Measurements from ENCODE around the gene OGFR.

The OGFR gene

GRCh38 chr20:62828051-62828450 is 23.4 kb downstream of the OGFR start:
- no peak for DNase-seq

DNA sequence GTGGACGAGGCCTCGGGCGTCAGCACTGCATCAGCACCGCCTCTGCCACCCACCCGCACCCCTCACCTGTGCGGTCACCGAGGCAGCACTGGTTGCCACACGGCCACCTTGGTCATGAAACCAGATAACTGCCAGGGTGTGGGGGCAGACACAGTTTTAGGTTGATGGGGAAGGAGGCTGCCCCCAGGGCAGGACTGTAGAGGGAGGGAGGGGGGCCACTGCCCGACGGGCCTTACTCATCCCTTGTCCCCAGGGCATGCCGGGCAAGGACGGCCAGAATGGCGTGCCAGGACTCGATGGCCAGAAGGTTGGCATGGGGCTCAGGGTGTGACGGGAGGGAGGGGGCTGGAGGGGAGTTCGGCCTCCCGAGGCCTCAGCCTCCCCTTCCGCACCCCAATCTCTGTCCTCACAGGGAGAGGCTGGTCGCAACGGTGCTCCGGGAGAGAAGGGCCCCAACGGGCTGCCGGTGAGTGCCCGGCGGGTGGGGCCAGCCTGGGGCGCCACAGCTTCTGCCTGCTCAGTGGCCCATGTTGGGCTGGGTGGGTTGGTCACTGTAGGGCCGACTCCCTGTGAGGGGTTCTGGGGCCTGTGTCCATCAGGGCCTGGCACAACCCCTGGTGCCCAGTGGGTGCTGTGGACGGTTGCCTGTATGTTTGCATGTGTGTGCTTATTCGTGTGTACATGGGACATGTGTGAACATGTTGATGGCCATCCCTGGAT is 24.0 kb downstream of the OGFR start:
- DNase-seq = no peak

- DNase-seq = no peak
Measured at GRCh38 chr20:62829231-62830230, 24.9 kb downstream of the OGFR start.

DNA sequence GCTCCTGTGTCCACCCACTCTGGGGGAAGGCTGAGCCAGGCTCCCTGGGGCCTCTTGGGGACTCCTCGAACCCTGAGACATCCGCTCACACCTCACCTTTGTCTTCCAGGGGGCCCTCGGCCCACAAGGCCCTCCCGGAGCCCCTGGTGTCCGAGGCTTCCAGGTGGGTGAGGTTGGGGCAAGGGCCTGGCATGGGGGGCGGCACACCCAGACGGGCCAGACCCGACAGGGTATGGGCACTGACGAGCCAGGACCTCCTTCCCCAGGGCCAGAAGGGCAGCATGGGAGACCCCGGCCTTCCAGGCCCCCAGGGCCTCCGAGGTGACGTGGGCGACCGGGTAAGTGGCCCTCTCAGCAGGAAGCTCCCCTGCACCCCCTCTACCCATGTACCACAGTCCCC is 25.6 kb downstream of the OGFR start:
- DNase-seq = no peak

GRCh38 chr20:62830821-62831220 is 26.2 kb downstream of the OGFR start:
- no peak for DNase-seq

- no peak for DNase-seq
Measured at GRCh38 chr20:62831361-62831788, 26.7 kb downstream of the OGFR start.

DNA sequence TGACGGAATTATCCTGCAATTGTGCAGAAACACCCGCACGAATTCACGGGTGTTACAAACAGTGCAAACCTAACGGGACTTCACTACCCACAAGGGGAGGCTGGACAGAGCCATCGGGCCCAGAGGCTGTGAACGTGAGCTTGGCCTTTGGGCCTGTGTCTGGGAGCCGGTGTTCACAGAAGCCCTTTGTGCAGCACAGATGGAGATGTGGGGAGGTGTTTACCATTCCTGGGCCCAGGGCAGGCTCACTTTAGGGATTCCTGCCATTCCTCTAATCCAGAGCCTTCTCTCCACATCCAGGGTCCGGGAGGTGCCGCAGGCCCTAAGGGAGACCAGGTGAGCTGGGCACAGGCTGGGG is 27.2 kb downstream of the OGFR start:
- DNase-seq = no peak

GRCh38 chr20:62832212-62832922 is 27.7 kb downstream of the OGFR start:
- no peak for DNase-seq

DNA sequence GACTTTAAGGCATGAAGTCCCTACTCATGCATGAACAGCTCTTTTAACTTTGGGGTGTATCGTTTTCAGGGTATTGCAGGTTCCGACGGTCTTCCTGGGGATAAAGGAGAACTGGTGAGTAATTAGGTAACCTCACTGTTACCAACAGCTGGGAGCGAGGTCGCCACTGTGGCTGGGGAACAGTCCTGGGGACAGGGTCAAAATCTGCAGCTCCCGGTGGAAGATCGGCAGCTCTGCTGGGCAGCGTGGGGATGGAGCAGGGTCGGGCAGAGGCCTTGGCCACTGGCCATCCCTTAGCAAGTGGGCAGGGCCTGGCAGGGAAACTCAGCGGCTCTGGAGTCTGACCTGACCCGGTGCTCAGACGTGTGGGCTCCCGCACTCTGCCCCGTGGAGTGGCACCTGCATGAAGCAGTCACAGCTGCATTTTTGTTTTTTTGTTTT is 28.3 kb downstream of the OGFR start:
- no peak for DNase-seq

GRCh38 chr20:62834967-62835730 is 30.5 kb downstream of the OGFR start:
- DNase-seq = no peak

GRCh38 chr20:62835931-62836861 is 31.6 kb downstream of the OGFR start:
- no peak for DNase-seq

- no peak for DNase-seq
Measured at GRCh38 chr20:62836967-62837490, 32.4 kb downstream of the OGFR start.

DNA sequence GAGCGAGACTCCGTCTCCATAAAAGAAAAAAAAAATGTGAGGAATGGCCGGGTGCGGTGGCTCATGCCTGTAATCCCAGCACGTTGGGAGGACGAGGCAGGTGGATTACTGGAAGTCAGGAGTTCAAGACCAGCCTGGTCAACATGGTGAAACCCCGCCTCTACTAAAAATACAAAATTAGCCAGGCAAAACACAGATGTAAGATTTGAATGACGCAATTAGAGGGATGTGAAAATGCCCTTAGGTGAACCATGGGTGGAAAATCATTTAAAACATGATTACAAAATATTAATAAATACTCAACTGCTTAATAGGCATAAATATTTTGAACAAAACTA is 33.1 kb downstream of the OGFR start:
- DNase-seq = no peak

GRCh38 chr20:62838128-62838891 is 33.7 kb downstream of the OGFR start:
- no peak for DNase-seq

DNA sequence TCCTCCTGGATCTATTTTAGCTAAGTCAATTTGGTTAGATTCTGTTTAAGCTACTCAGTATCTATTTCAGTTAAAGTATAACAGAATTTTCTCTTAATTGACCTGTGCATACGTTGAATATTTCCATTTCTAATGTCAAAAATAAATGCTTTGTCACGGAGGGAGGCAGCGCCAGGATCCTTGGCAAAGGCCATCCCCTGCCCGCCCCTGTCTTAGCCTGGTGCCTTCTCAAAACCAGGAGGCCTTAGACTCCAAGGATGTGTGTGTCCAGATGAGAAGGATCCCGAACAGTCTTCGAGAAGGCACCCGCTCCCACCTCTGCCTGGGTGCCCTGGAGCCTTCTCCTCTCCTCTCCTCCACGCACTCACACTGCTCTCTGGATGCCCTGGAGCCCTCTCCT is 34.6 kb downstream of the OGFR start:
- DNase-seq = no peak

DNA sequence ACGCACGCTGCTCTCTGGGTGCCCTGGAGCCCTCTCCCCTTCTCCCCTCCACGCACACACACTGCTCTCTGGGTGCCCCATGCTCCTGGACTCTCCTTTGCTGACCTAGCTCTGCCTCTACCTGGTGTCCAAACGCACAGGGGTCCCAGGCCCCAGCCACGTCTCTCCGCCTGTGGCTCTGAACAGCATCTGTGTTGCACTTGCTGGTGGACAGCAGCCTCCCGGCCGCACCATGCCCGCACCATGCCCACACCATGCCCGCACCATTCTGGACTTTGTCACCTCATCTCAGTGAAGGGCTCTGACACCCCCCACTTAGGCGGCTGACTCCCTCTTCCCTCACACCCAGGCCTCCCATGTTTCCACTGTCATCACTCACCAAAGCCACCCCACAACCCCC is 35.2 kb downstream of the OGFR start:
- no peak for DNase-seq

DNA sequence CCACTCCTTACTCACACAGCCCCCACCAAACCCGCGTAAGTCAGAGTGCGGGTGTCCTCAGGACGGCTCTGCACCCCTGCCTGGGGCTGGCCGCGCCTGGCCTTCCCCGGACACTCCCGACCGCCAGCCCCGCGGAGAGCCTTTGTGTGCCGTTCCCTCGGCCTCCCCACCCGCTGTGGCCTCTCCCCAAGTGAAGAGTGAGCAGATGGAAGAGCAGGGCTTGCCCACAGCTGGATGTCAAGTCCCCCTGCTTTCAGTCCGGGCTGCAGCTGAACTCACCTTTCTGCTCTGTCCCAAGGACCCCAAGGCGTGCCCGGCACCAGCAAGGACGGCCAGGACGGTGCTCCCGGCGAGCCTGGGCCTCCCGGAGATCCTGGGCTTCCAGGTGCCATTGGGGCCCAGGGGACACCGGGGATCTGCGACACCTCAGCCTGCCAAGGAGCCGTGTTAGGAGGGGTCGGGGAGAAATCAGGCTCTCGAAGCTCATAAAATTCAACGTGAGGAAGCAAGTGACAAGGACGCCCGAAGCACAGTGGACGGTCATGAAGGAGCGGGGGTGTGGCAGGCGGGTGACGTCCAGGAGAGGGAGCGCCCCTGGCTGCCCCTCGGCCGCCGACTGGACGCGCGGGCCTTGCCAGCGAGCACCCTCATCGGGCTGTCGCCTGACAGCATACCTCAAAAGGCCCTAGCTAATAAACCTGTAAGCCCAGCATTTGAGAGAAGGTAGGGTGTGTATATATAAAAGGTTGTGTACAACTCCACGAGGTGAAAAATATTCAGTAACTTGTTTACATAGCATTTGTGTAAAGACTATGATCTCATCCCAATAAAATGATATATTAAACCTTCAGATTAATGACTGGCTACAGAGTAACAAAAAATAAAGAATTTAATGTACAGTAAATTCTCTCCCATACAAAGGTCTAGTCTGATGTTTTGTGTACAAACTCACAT is 35.9 kb downstream of the OGFR start:
- DNase-seq = no peak

- DNase-seq = no peak
Measured at GRCh38 chr20:62841705-62842212, 37.1 kb downstream of the OGFR start.

- no peak for DNase-seq
Measured at GRCh38 chr20:62843656-62844055, 39.0 kb downstream of the OGFR start.

All from NCI-H748 treated with DMSO at 0.1 percent for 48 hours (cell line).